Measurements from ENCODE around the gene PTPRK. TPM values are rescaled to one million over a fixed set of nuclear protein-coding genes. Genes with fewer than 3 reads are reported as not detected.
"Not testable (repeated sequence)": the region's sequence is repeated elsewhere in the genome, so short reads cannot be mapped to it uniquely, and the experiment has no call there.

PTPRK gene
- total RNA-seq, 1 donor from 2014 or later: 1.9 TPM

GRCh38 chr6:128452713-128453112 lies 67.7 kb downstream of the PTPRK start:
- intact Hi-C loops (cut with micrococcal nuclease): no loop called here

- intact Hi-C loops (cut with micrococcal nuclease): no loop called here
These were observed 73.9 kb downstream of the PTPRK start for GRCh38 chr6:128446497-128446896.

GRCh38 chr6:128443553-128443952 lies 76.8 kb downstream of the PTPRK start:
- intact Hi-C loops (cut with micrococcal nuclease): no loop called here

GRCh38 chr6:128439627-128440026 lies 80.8 kb downstream of the PTPRK start:
- intact Hi-C loops (cut with micrococcal nuclease): no loop called here

GRCh38 chr6:128438393-128438792 lies 82.0 kb downstream of the PTPRK start:
- intact Hi-C loops (cut with micrococcal nuclease): no loop called here

GRCh38 chr6:128437685-128438084 lies 82.7 kb downstream of the PTPRK start:
- intact Hi-C loops (cut with micrococcal nuclease): no loop called here

GRCh38 chr6:128434752-128435151 lies 85.6 kb downstream of the PTPRK start:
- intact Hi-C loops (cut with micrococcal nuclease): not testable (repeated sequence)

GRCh38 chr6:128432394-128432793 lies 88.0 kb downstream of the PTPRK start:
- intact Hi-C loops (cut with micrococcal nuclease): no loop called here

GRCh38 chr6:128427139-128427538 lies 93.3 kb downstream of the PTPRK start:
- intact Hi-C loops (cut with micrococcal nuclease): no loop called here

- intact Hi-C loops (cut with micrococcal nuclease): no loop called here
These were observed 94.5 kb downstream of the PTPRK start for GRCh38 chr6:128425856-128426255.

- intact Hi-C loops (cut with micrococcal nuclease): no loop called here
These were observed 97.5 kb downstream of the PTPRK start for GRCh38 chr6:128422871-128423270.

- intact Hi-C loops (cut with micrococcal nuclease): no loop called here
These were observed 98.2 kb downstream of the PTPRK start for GRCh38 chr6:128422200-128422599.

- intact Hi-C loops (cut with micrococcal nuclease): no loop called here
These were observed 98.6 kb downstream of the PTPRK start for GRCh38 chr6:128421788-128422187.

GRCh38 chr6:128417698-128418097 lies 102.7 kb downstream of the PTPRK start:
- intact Hi-C loops (cut with micrococcal nuclease): no loop called here

GRCh38 chr6:128415387-128415786 lies 105.0 kb downstream of the PTPRK start:
- intact Hi-C loops (cut with micrococcal nuclease): no loop called here

GRCh38 chr6:128414943-128415342 lies 105.5 kb downstream of the PTPRK start:
- intact Hi-C loops (cut with micrococcal nuclease): no loop called here

GRCh38 chr6:128413291-128413690 lies 107.1 kb downstream of the PTPRK start:
- intact Hi-C loops (cut with micrococcal nuclease): no loop called here

GRCh38 chr6:128412680-128413079 lies 107.7 kb downstream of the PTPRK start:
- intact Hi-C loops (cut with micrococcal nuclease): no loop called here

- intact Hi-C loops (cut with micrococcal nuclease): no loop called here
These were observed 109.8 kb downstream of the PTPRK start for GRCh38 chr6:128410584-128410983.

- intact Hi-C loops (cut with micrococcal nuclease): no loop called here
These were observed 111.4 kb downstream of the PTPRK start for GRCh38 chr6:128409003-128409402.

- intact Hi-C loops (cut with micrococcal nuclease): no loop called here
These were observed 113.9 kb downstream of the PTPRK start for GRCh38 chr6:128406453-128406852.

- intact Hi-C loops (cut with micrococcal nuclease): no loop called here
These were observed 116.6 kb downstream of the PTPRK start for GRCh38 chr6:128403618-128404444.

- intact Hi-C loops (cut with micrococcal nuclease): no loop called here
These were observed 119.5 kb downstream of the PTPRK start for GRCh38 chr6:128400875-128401274.
